Heart left ventricle (tissue), 16 donors: Measurements from ENCODE around the gene USF2. TPM values are rescaled to one million over a fixed set of nuclear protein-coding genes. Genes with fewer than 3 reads are reported as not detected.

ENCODE experiments used
- ATAC-seq, 4 donors: fragments of 200-7000 bp; cut with Tn5 transposase; one replicate each; pipeline ENCODE4 v1.9.1; 2020 to 2022; ENCODE audit warnings: moderate library complexity in 4 of 4, mild to moderate bottlenecking in 3 of 4, moderate number of reproducible peaks in 1 of 4
- DNase-seq, 5 donors: peaks; one replicate each; pipeline ENCODE4 v3.0.0-alpha.2; 2020
- H3K27ac ChIP-seq, 12 donors: fragments of 200-600 bp; sonication (generic) in 4 of 12; one replicate each; pipeline versions ENCODE4 v1.5.0 to v1.8.0; 2016 to 2022; ENCODE audit warnings: mild to moderate bottlenecking in 2 of 12
- H3K27me3 ChIP-seq, 9 donors: fragments of 200-600 bp; sonication (generic) in 2 of 9; one replicate each; pipeline versions ENCODE4 v1.5.1 to v1.8.0; 2016 to 2022; ENCODE audit warnings: mild to moderate bottlenecking in 3 of 9
- H3K36me3 ChIP-seq, 9 donors: fragments of 200-600 bp; sonication (generic) in 2 of 9; one replicate each; pipeline versions ENCODE4 v1.5.0 to v1.8.0; 2018 to 2022; ENCODE audit warnings: mild to moderate bottlenecking in 2 of 9
- H3K4me1 ChIP-seq, 12 donors: fragments of 200-600 bp; sonication (generic) in 4 of 12; one replicate each; pipeline versions ENCODE4 v1.5.0 to v1.8.0; 2016 to 2022; ENCODE audit warnings: mild to moderate bottlenecking in 3 of 12
- H3K4me3 ChIP-seq, 12 donors: fragments of 200-600 bp; sonication (generic) in 4 of 12; one replicate each; pipeline versions ENCODE4 v1.5.0 to v1.8.0; 2017 to 2022; ENCODE audit warnings: mild to moderate bottlenecking in 9 of 12, moderate library complexity in 4 of 12
- H3K9me3 ChIP-seq, 12 donors: fragments of 200-600 bp; sonication (generic) in 4 of 12; one replicate each; pipeline versions ENCODE4 v1.5.0 to v1.8.0; 2016 to 2022; ENCODE audit warnings: mild to moderate bottlenecking in 1 of 12
- POLR2A ChIP-seq, 2 donors: fragments of 450-650 bp; IDR thresholded peaks; one replicate each; pipeline ENCODE4 v1.6.1; 2017; ENCODE audit warnings: antibody characterized with exemption in 2 of 2, mild to moderate bottlenecking in 2 of 2, moderate library complexity in 2 of 2
- WGBS, 4 donors: extraction: QIAGEN DNeasy Blood & Tissue Kit in 2 of 4; methylation state at CpG; one replicate each; pipeline versions ENCODE4 v1.1.5 to v1.1.7; 2013 to 2018; 5-methylcytosine and 5-hydroxymethylcytosine counted together
- intact Hi-C, 10 donors: fragments of 100-400 bp; cut with DNase I; formaldehyde crosslinking; loops; one replicate each; pipeline versions ENCODE4 v1.11.1 to v1.14.2; 2022
- polyA plus RNA-seq, 2 donors: library from polyadenylated mRNA; stranded (reverse); fragments of 200-250 nt; gene quantifications; one replicate each; pipeline ENCODE4 v1.2.3, GENCODE V29; 2013
- total RNA-seq, 9 donors: library from RNA; depleted of rRNA in 2 of 9; stranded (reverse); fragments of >200 nt in 2 of 9; fragmentation: NEBNext Ultra II Directional in 3 of 9; extraction: Animal tissue kit (Norgen Biotek cat#: 25700) in 3 of 9; gene quantifications; one replicate each; pipeline versions ENCODE4 v1.1.0 to v1.2.4, GENCODE V29; 2016 to 2023
- TF ChIP-seq, protein P1 (sequence below), 12 donors: fragments of 200-600 bp; sonication (generic) in 4 of 12; IDR thresholded peaks; one replicate each; pipeline versions ENCODE4 v1.5.0 to v1.8.0; 2018 to 2022; ENCODE audit warnings: antibody characterized with exemption in 12 of 12, mild to moderate bottlenecking in 5 of 12
- donor health status: ischemic (EF 13 %, LVEDD 7.1; RV severe dilation, severe dysfunction).
- donor health status: healthy with polysubstance abuse.
- donor health status: DM: no; HTN: yes; CAD: no.
- donor health status: DM: no; HTN: no; CAD: no.
- donor health status: ischemic (EF 25% LVEDD 6.9; RV normal size, moderate dysfunction).
- donor health status: ischemic (EF 25% LVEDD 5.7; RV mildly dilated, moderate dysfunction).
- donor health status: healthy.
- donor health status: DM: yes; HTN: yes; CAD: no.
- donor health status: ischemic (EF 35%, LVEDD 5.7; RV mildly dilated, moderate dysfunction).
- donor health status: nonischemic (EF 11% LVEDD 7.7; RV severe dilation, severe dysfunction).
- donor health status: DM: yes; HTN: yes; CAD: no.
- donor health status: PGD.
- donor health status: ischemic (EF 29% LVEDD 5.4; RV normal size, mild dysfunction).
- donor health status: nonischemic (EF 23%, LVEDD 6.1; RV moderate dilation, normal function).

Gene USF2
- total and polyA plus RNA-seq, 11 donors: 134 to 251 (median 159) TPM

DNA sequence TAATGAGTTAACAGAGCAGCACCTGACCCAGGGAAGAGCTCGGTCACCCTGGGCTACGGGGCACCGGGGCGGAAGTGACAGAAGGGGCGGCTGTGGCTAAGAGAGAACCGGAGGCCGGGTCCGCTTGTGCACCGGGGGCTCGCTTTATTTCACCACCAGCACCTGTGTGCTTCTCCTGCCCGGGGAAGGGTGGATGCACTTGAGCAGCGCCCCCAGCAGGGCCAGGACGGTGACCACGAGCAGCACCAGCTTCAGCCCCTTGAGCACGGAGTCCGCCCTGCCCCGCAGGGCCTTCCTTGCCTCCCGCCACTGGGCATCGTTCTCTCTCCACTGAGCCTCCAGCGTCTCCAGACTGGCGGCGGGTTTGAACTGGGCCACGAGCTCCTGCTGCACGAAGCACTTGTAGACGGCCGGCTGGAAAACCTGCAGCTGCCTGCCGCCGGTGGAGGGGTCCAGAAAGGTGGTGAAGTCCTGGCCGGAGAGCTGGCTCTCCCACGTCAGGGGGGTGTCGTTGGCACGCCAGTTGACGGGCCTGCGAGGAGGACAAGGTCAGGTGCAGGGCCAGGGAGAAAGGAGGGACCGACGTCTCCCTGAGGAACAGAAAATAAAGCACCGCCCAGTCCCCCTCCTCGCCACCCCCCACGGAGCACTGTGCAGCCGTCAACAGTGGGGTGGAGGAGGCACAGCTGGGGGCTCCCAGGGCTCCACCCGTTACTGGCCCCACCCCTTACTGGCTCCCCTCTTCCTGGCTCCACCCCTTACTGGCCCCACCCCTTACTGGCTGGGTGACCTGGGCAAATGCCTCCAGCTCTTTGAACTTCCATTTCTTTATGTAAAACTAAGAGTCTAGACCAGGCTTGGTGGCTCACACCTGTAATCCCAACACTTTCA is 43.8 kb upstream of the USF2 start:
- intact Hi-C loops: no loop called here
- Histone ChIP-seq H3K4me1 (peaks cover 0 to 8% (median 0%) of the 10 kb centered on the region in 12 donors), H3K27me3 (no peaks in the 10 kb centered on the region), H3K36me3 (no peaks in the 10 kb centered on the region), H3K4me3 (no peak overlapping the region), H3K9me3 (peaks cover 0 to 3% (median 0%) of the 10 kb centered on the region in 12 donors), H3K27ac (no peak overlapping the region)
- 59 to 75% (median 64%) methylated on average over 15 to 41 of the region's 41 CpGs for WGBS, 4 donors
- no peak for ATAC-seq
- no peak for DNase-seq
- TF ChIP-seq POLR2A (IDR thresholded peaks at IDR 0.05): no peak
- TF ChIP-seq, protein P1, sequence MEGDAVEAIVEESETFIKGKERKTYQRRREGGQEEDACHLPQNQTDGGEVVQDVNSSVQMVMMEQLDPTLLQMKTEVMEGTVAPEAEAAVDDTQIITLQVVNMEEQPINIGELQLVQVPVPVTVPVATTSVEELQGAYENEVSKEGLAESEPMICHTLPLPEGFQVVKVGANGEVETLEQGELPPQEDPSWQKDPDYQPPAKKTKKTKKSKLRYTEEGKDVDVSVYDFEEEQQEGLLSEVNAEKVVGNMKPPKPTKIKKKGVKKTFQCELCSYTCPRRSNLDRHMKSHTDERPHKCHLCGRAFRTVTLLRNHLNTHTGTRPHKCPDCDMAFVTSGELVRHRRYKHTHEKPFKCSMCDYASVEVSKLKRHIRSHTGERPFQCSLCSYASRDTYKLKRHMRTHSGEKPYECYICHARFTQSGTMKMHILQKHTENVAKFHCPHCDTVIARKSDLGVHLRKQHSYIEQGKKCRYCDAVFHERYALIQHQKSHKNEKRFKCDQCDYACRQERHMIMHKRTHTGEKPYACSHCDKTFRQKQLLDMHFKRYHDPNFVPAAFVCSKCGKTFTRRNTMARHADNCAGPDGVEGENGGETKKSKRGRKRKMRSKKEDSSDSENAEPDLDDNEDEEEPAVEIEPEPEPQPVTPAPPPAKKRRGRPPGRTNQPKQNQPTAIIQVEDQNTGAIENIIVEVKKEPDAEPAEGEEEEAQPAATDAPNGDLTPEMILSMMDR (IDR thresholded peaks at IDR 0.05): no peak

DNA sequence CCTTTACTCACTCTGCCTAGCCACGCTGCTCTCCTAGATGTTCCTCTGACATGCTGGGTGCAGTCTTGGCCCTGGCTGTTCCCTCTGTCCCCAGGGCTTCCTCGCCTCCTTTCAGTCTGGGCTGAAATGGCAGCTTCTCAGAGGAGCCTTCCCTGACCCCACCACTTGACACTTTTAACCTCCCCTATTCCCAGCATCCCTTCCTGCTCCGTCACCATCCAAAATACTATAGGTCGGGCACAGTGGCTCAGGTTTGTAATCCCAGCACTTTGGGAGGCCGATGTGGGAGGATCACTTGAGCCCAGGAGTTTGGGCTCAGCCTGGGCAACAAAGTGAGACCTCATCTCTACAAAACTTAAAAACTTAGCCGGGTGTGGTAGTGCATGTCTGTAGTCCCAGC is 42.8 kb upstream of the USF2 start:
- Histone ChIP-seq H3K4me3 (no peak overlapping the region), H3K27ac (no peak overlapping the region), H3K4me1 (peaks cover 0 to 6% (median 0%) of the 10 kb centered on the region in 12 donors), H3K36me3 (no peaks in the 10 kb centered on the region), H3K9me3 (peaks cover 0 to 3% (median 0%) of the 10 kb centered on the region in 12 donors), H3K27me3 (no peaks in the 10 kb centered on the region)
- no peak for DNase-seq
- intact Hi-C loops: no loop called here
- 81 to 91% (median 88%) methylated on average over 6 of the region's 6 CpGs for WGBS, 4 donors
- TF ChIP-seq, protein P1 (IDR thresholded peaks at IDR 0.05): no peak
- TF ChIP-seq POLR2A (IDR thresholded peaks at IDR 0.05): no peak
- ATAC-seq: no peak

DNA sequence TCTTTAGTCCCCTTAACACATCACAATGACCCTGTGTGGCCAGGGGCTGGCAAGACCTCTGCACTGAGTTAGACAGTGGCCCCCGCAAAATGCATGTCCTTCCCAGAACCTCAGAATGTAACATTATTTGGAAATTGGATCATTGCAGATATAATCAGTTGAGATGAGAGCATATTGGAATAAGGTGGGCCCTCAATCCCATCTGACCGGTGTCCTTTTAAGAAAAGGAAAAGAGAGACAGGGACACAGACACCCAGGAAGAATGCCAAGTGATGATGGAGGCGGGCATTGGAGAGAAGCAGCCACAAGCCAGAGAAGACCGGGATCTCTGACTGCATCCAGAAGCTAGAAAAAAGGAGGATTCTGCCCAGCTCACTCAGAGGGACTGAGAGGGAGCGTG is 42.0 kb upstream of the USF2 start:
- intact Hi-C loops: no loop called here
- DNase-seq: no peak
- ATAC-seq: no peak
- no peaks in the 10 kb centered on the region for H3K36me3 ChIP-seq
- TF ChIP-seq POLR2A (IDR thresholded peaks at IDR 0.05): no peak
- TF ChIP-seq, protein P1 (IDR thresholded peaks at IDR 0.05): no peak
- peaks cover 0 to 6% (median 0%) of the 10 kb centered on the region in 12 donors for H3K4me1 ChIP-seq
- H3K4me3 ChIP-seq: no peak overlapping the region
- H3K27ac ChIP-seq: no peak overlapping the region
- 89 to 92% (median 91%) methylated on average over 5 of the region's 5 CpGs for WGBS, 4 donors
- H3K27me3 ChIP-seq: no peaks in the 10 kb centered on the region
- H3K9me3 ChIP-seq: peaks cover 0 to 3% (median 0%) of the 10 kb centered on the region in 12 donors

DNA sequence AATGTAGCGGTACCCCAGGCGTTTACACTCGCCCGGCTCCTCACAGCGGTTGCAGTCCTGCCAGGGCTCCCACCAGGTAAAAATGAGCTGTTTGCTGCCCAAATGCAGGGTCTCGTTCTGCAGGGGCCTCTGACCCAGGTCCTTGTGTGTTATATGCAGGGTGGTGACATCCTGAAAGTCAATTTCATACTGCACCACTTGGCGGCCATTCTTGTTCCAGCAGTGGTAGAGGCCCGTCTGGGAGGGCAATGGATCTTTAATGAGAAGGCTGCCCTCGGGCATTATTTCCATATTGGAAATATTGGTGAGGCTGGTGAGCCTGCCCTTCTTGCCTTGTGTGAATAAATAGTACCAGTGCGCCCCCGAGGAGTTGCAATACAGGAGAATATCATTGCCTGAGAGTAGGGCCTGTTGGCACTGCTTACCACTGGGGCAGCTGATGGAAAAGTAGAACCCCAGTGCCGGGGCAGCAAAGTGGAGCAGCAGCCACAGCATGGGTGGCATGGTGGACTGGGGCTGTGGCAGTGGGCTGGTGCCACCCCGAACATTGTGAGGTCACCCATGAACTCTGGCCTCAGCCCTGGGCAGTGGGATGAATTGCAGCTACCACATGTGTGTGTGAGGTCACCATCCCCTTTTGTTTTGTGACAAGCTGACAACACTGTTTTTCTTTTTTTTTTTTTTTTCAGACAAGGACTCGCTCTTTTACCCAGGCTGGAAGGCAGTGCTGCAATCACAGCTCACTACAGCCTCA is 40.4 kb upstream of the USF2 start, which contains the start of gene FAM187B:
TSS of gene FAM187B (minus strand) at position 563 of the 754 bp plus-strand sequence. CDS start at position 504, 59 bp downstream.
- TF ChIP-seq POLR2A (IDR thresholded peaks at IDR 0.05): no peak
- TF ChIP-seq, protein P1 (IDR thresholded peaks at IDR 0.05): no peak
- Histone ChIP-seq H3K27me3 (no peaks in the 10 kb centered on the region), H3K4me1 (peaks cover 0 to 6% (median 0%) of the 10 kb centered on the region in 12 donors), H3K36me3 (no peaks in the 10 kb centered on the region), H3K4me3 (no peak within 1 kb of the TSS), H3K27ac (no peak within 1 kb of the TSS), H3K9me3 (no peaks in the 10 kb centered on the region)
- intact Hi-C loops: no loop called here
- ATAC-seq (no peak), DNase-seq (no peak)
- WGBS, 4 donors: 88 to 92% (median 90%) methylated on average over 8 to 14 of the region's 14 CpGs
